SK-N-SH treated with all-trans-retinoic acid at 6 μM for 48 hours (cell line): Measurements from ENCODE around the gene KIFC3.
A peak's percentile ranks its signal among the peaks of the same experiment; 100 is the strongest.

Source experiments
- ATAC-seq: fragments of 200-7000 bp; cut with Tn5 transposase; 3 replicates; pipeline ENCODE4 v1.9.1; 2020; ENCODE audit warnings: mild to moderate bottlenecking, moderate library complexity
- BACH2 ChIP-seq: fragments of 250-450 bp; sonication (Bioruptor Pico); IDR thresholded peaks from 2 replicates; pipeline ENCODE4 v1.9.0; 2021; ENCODE audit warnings: mild to moderate bottlenecking, borderline replicate concordance
- CREB5 ChIP-seq: fragments of 250-450 bp; sonication (Bioruptor Pico); IDR thresholded peaks from 2 replicates; pipeline ENCODE4 v1.5.1; 2020; ENCODE audit warnings: low read depth, mild to moderate bottlenecking, moderate library complexity
- CSDC2 ChIP-seq: fragments of 250-450 bp; sonication (Bioruptor Pico); IDR thresholded peaks from 2 replicates; pipeline ENCODE4 v1.5.0; 2020; ENCODE audit warnings: mild to moderate bottlenecking, moderate library complexity
- ESRRG ChIP-seq: fragments of 250-450 bp; sonication (Bioruptor Pico); IDR thresholded peaks from 2 replicates; pipeline ENCODE4 v1.6.1; 2021; ENCODE audit warnings: mild to moderate bottlenecking
- GLIS3 ChIP-seq: fragments of 250-450 bp; sonication (Bioruptor Pico); IDR thresholded peaks from 2 replicates; pipeline ENCODE4 v1.5.0; 2020; ENCODE audit warnings: mild to moderate bottlenecking, moderate library complexity
- ISL1 ChIP-seq: fragments of 250-450 bp; sonication (Bioruptor Pico); IDR thresholded peaks from 2 replicates; pipeline ENCODE4 v2.1.2; 2022; ENCODE audit warnings: mild to moderate bottlenecking, moderate library complexity
- OSR1 ChIP-seq: fragments of 250-450 bp; sonication (Bioruptor Pico); IDR thresholded peaks from 2 replicates; pipeline ENCODE4 v1.8.0; 2022; ENCODE audit warnings: moderate library complexity, mild to moderate bottlenecking, inconsistent platforms
- PATZ1 ChIP-seq: fragments of 250-450 bp; sonication (Bioruptor Pico); IDR thresholded peaks from 2 replicates; pipeline ENCODE4 v1.8.0; 2020; ENCODE audit warnings: mild to moderate bottlenecking, moderate library complexity, borderline replicate concordance
- POU6F1 ChIP-seq: fragments of 250-450 bp; sonication (Bioruptor Pico); IDR thresholded peaks from 2 replicates; pipeline ENCODE4 v1.8.0; 2021; ENCODE audit warnings: low read depth, mild to moderate bottlenecking, moderate library complexity, borderline replicate concordance
- RARB ChIP-seq: fragments of 250-450 bp; sonication (Bioruptor Pico); IDR thresholded peaks from 2 replicates; pipeline ENCODE4 v1.8.0; 2021; ENCODE audit warnings: mild to moderate bottlenecking, moderate library complexity
- SNAI2 ChIP-seq: fragments of 250-450 bp; sonication (Bioruptor Pico); IDR thresholded peaks from 2 replicates; pipeline ENCODE4 v1.5.0; 2020; ENCODE audit warnings: mild to moderate bottlenecking, moderate library complexity
- TCF4 ChIP-seq: fragments of 250-450 bp; sonication (Bioruptor Pico); IDR thresholded peaks from 2 replicates; pipeline ENCODE4 v1.8.0; 2021; ENCODE audit warnings: mild to moderate bottlenecking, moderate library complexity, borderline replicate concordance
- TSHZ2 ChIP-seq: fragments of 250-450 bp; sonication (Bioruptor Pico); IDR thresholded peaks from 2 replicates; pipeline ENCODE4 v1.5.0; 2020; ENCODE audit warnings: mild to moderate bottlenecking, moderate library complexity
- ZC3H10 ChIP-seq: fragments of 250-450 bp; sonication (Bioruptor Pico); IDR thresholded peaks from 2 replicates; pipeline ENCODE4 v1.5.1; 2021; ENCODE audit warnings: mild to moderate bottlenecking, moderate library complexity
- ZFP3 ChIP-seq: fragments of 250-450 bp; sonication (Bioruptor Pico); IDR thresholded peaks from 2 replicates; pipeline ENCODE4 v1.5.0; 2020; ENCODE audit warnings: mild to moderate bottlenecking, moderate library complexity
- ZFP30 ChIP-seq: fragments of 450-650 bp; formaldehyde crosslinking; IDR thresholded peaks from 2 replicates; pipeline ENCODE4 v1.5.0; 2022; ENCODE audit warnings: mild to moderate bottlenecking, moderate library complexity
- ZNF565 ChIP-seq: fragments of 450-650 bp; formaldehyde crosslinking; conservative IDR thresholded peaks from 2 replicates; pipeline ENCODE4 v1.5.0; 2020; ENCODE audit warnings: low read depth, mild to moderate bottlenecking, moderate library complexity
- ZNF70 ChIP-seq: fragments of 450-650 bp; formaldehyde crosslinking; IDR thresholded peaks from 2 replicates; pipeline ENCODE4 v1.5.0; 2020; ENCODE audit warnings: mild to moderate bottlenecking, moderate library complexity
- ZNF8 ChIP-seq: fragments of 450-650 bp; formaldehyde crosslinking; IDR thresholded peaks from 2 replicates; pipeline ENCODE4 v1.5.0; 2020; ENCODE audit warnings: mild to moderate bottlenecking, moderate library complexity

KIFC3 gene

GRCh38 chr16:57738844-57739243 is 63.4 kb downstream of the KIFC3 start:
- no peak for ATAC-seq

GRCh38 chr16:57736419-57737351 is 65.6 kb downstream of the KIFC3 start:
- TF ChIP-seq OSR1 = no peak
- TF ChIP-seq CREB5 (CRISPR knock-in tag) = peak; percentile 43; the same call in 1 of the 2 replicates
- peak; percentile 36 for ATAC-seq

More at GRCh38 chr16:57738844-57739243, 63.4 kb downstream of the KIFC3 start:
- TF ChIP-seq PATZ1 (CRISPR knock-in tag) = no peak
- TF ChIP-seq ZNF565 (CRISPR knock-in tag) = no peak

GRCh38 chr16:57735755-57736418 is 66.4 kb downstream of the KIFC3 start, which contains the start of gene KATNB1:
KATNB1 (plus strand) TSS chr16:57735770; CDS start chr16:57737244, 1,474 bp downstream.
- peak; percentile 37 for ATAC-seq
- TF ChIP-seq ESRRG (CRISPR knock-in tag) (no peak), ZNF565 (CRISPR knock-in tag) (no peak), TCF4 (CRISPR knock-in tag) (no peak), ZNF70 (no peak), ISL1 (CRISPR knock-in tag) (no peak)
- TF ChIP-seq, all 23 proteins: peak for 0

- TF ChIP-seq ZC3H10 (no peak), SNAI2 (CRISPR knock-in tag) (no peak), ZNF70 (no peak), ZFP3 (CRISPR knock-in tag) (no peak), TCF4 (CRISPR knock-in tag) (no peak), OSR1 (no peak), RARB (no peak), ISL1 (CRISPR knock-in tag) (no peak), ZFP30 (no peak)
- peak; percentile 96 for ATAC-seq
These were observed 67.2 kb downstream of the KIFC3 start for GRCh38 chr16:57734925-57735754.

- no peak for ATAC-seq
- no peak for TF ChIP-seq TCF4 (CRISPR knock-in tag)
- no peak for TF ChIP-seq ZNF70
- no peak for TF ChIP-seq OSR1
- TF ChIP-seq TSHZ2 = no peak
- no peak for TF ChIP-seq GLIS3 (CRISPR knock-in tag)
- TF ChIP-seq SNAI2 (CRISPR knock-in tag) = no peak
- no peak for TF ChIP-seq CREB5 (CRISPR knock-in tag)
- TF ChIP-seq POU6F1 (CRISPR knock-in tag) = no peak
- no peak for TF ChIP-seq BACH2 (CRISPR knock-in tag)
- no peak for TF ChIP-seq PATZ1 (CRISPR knock-in tag)
- TF ChIP-seq ZNF8 (CRISPR knock-in tag) = no peak
- TF ChIP-seq CSDC2 (CRISPR knock-in tag) = no peak
- no peak for TF ChIP-seq ZFP3 (CRISPR knock-in tag)
- TF ChIP-seq ZC3H10 = no peak
These were observed 67.9 kb downstream of the KIFC3 start for GRCh38 chr16:57734308-57734924.
